Calu3 (cell line): ENCODE measurements around the gene TMEM217. TPM values are rescaled to one million over a fixed set of nuclear protein-coding genes. Genes with fewer than 3 reads are reported as not detected.
A peak's percentile ranks its signal among the peaks of the same experiment; 100 is the strongest.

Experiments
- BruUV-seq: library from RNA; stranded (reverse); fragments of 400-500 nt; replicated peaks from 2 replicates; lab custom pipeline; 2021; lab: Mats Ljungman, UMichigan
- CTCF ChIA-PET: fragments of 300-600 bp; sonication (Branson Sonifier 250); formaldehyde crosslinking; loops from one replicate; lab custom pipeline; 2022; ENCODE audit warnings: antibody characterized with exemption; lab: Charles Lee
- DNase-seq: peaks from one replicate; pipeline ENCODE4 v3.0.0; 2022
- H3K27ac Mint-ChIP-seq: one replicate; pipeline ENCODE4 v1.8.0; 2022; ENCODE audit warnings: mixed read lengths; ENCODE audit not compliant: unreplicated experiment
- H3K27me3 Mint-ChIP-seq: one replicate; pipeline ENCODE4 v1.8.0; 2022; ENCODE audit warnings: mixed read lengths; ENCODE audit not compliant: unreplicated experiment
- H3K36me3 Mint-ChIP-seq: one replicate; pipeline ENCODE4 v1.8.0; 2022; ENCODE audit warnings: mild to moderate bottlenecking, moderate library complexity, mixed read lengths; ENCODE audit not compliant: insufficient read depth, unreplicated experiment
- H3K4me1 Mint-ChIP-seq: one replicate; pipeline ENCODE4 v1.8.0; 2022; ENCODE audit warnings: mild to moderate bottlenecking, low read depth, mixed read lengths; ENCODE audit not compliant: unreplicated experiment
- H3K4me3 Mint-ChIP-seq: one replicate; pipeline ENCODE4 v1.8.0; 2022; ENCODE audit warnings: mild to moderate bottlenecking, low read depth, moderate library complexity, mixed read lengths; ENCODE audit not compliant: unreplicated experiment
- H3K9me3 Mint-ChIP-seq: one replicate; pipeline ENCODE4 v1.8.0; 2022; ENCODE audit warnings: low read depth, mixed read lengths; ENCODE audit not compliant: unreplicated experiment
- CTCF ChIP-seq: fragments of 200-600 bp; IDR thresholded peaks from one replicate; pipeline ENCODE4 v1.8.0; 2022; ENCODE audit warnings: antibody characterized with exemption; ENCODE audit not compliant: unreplicated experiment
- intact Hi-C: fragments of 100-400 bp; cut with micrococcal nuclease; formaldehyde crosslinking; loops from one replicate; pipeline ENCODE4 v1.10.0; 2022; ENCODE audit not compliant: unreplicated experiment
- total RNA-seq: library from RNA; stranded (reverse); gene quantifications from 2 replicates; pipeline ENCODE4 v1.2.3, GENCODE V29; 2022

The TMEM217 gene
- total RNA-seq, 1 experiment from 2014 or later = 0.99 TPM

GRCh38 chr6:37259191-37259590, 1.2 kb upstream of the TMEM217 start:
- BruUV-seq = no TSS peak
- CTCF ChIA-PET = interaction anchor here (1.3 kb wide), 1 partner anchor 17 kb away, joined by 5 read pairs; no protein-coding TSS in a partner anchor

GRCh38 chr6:37258405-37259105, 611 bp upstream of the TMEM217 start:
- no peak for DNase-seq
- CTCF ChIA-PET = interaction anchor here (1.2 to 1.5 kb wide), 4 partner anchors 16 to 56 kb away, joined by 3 to 9 read pairs (median 5); no protein-coding TSS in a partner anchor

More at GRCh38 chr6:37259191-37259590, 1.2 kb upstream of the TMEM217 start:
- peaks cover 29% of the 10 kb centered on the region for H3K36me3 Mint-ChIP-seq
- DNase-seq = no peak
- no peaks in the 10 kb centered on the region for H3K27me3 Mint-ChIP-seq
- TF ChIP-seq CTCF = no peak
- H3K4me1 Mint-ChIP-seq = peaks cover 14% of the 10 kb centered on the region
- intact Hi-C loops = loop anchor here (10.0 kb wide), 1 partner anchor 416 kb away; no protein-coding TSS in a partner anchor
- no peaks in the 10 kb centered on the region for H3K9me3 Mint-ChIP-seq
- peak overlapping the region; percentile 97 for H3K4me3 Mint-ChIP-seq
- H3K27ac Mint-ChIP-seq = peak overlapping the region; percentile 87

GRCh38 chr6:37257320-37257633, 667 bp downstream of the TMEM217 start:
- no peak for DNase-seq
- Mint-ChIP-seq H3K27ac (peak overlapping the region; percentile 87), H3K4me3 (peak overlapping the region; percentile 97), H3K4me1 (peaks cover 14% of the 10 kb centered on the region), H3K27me3 (no peaks in the 10 kb centered on the region), H3K9me3 (no peaks in the 10 kb centered on the region), H3K36me3 (peaks cover 29% of the 10 kb centered on the region)
- TF ChIP-seq CTCF = no peak
- CTCF ChIA-PET = interaction anchor here (1.1 to 1.5 kb wide), 5 partner anchors 15 to 58 kb away, joined by 3 to 9 read pairs (median 5); no protein-coding TSS in a partner anchor
- BruUV-seq = no TSS peak
- intact Hi-C loops = loop anchor here (10.0 kb wide), 1 partner anchor 418 kb away; no protein-coding TSS in a partner anchor

More at GRCh38 chr6:37258405-37259105, 611 bp upstream of the TMEM217 start:
- Mint-ChIP-seq H3K9me3 (no peaks in the 10 kb centered on the region), H3K36me3 (peaks cover 29% of the 10 kb centered on the region), H3K4me3 (peak overlapping the region; percentile 97), H3K27me3 (no peaks in the 10 kb centered on the region), H3K27ac (peak overlapping the region; percentile 87), H3K4me1 (peaks cover 14% of the 10 kb centered on the region)
- intact Hi-C loops = loop anchor here (10.0 kb wide), 1 partner anchor 416 kb away; no protein-coding TSS in a partner anchor
- TF ChIP-seq CTCF = no peak
- TSS peak; percentile 57 for BruUV-seq

GRCh38 chr6:37256692-37257319, 1.1 kb downstream of the TMEM217 start:
- intact Hi-C loops = loop anchor here (10.0 kb wide), 1 partner anchor 418 kb away; no protein-coding TSS in a partner anchor
- no peaks in the 10 kb centered on the region for H3K27me3 Mint-ChIP-seq
- peaks cover 14% of the 10 kb centered on the region for H3K4me1 Mint-ChIP-seq
- H3K9me3 Mint-ChIP-seq = no peaks in the 10 kb centered on the region
- CTCF ChIA-PET = interaction anchor here (0.6 to 1.5 kb wide), 5 partner anchors 8 to 34 kb away, joined by 3 to 9 read pairs (median 3); no protein-coding TSS in a partner anchor
- peak overlapping the region; percentile 97 for H3K4me3 Mint-ChIP-seq
- BruUV-seq = TSS peak; percentile 36
- H3K36me3 Mint-ChIP-seq = peaks cover 29% of the 10 kb centered on the region
- no peak for TF ChIP-seq CTCF
- H3K27ac Mint-ChIP-seq = peak overlapping the region; percentile 87
- no peak for DNase-seq
